PC-3 (cell line): ENCODE results near the gene EPS8L3. TPM values are rescaled to one million over a fixed set of nuclear protein-coding genes. Genes with fewer than 3 reads are reported as not detected.

Experiments
- ATAC-seq: fragments of 200-7000 bp; cut with Tn5 transposase; 2 replicates; pipeline ENCODE4 v1.9.1; 2020; ENCODE audit warnings: mild to moderate bottlenecking, moderate library complexity
- BruUV-seq: library from RNA; stranded (reverse); fragments of 400-500 nt; replicated peaks from 2 replicates; lab custom pipeline; 2021; lab: Mats Ljungman, UMichigan
- CTCF ChIA-PET: fragments of 300-600 bp; sonication (Branson Sonifier 250); formaldehyde crosslinking; loops from one replicate; lab custom pipeline; 2022; ENCODE audit warnings: antibody characterized with exemption; lab: Charles Lee
- POLR2A ChIA-PET: fragments of 300-600 bp; sonication (Branson Sonifier 250); formaldehyde crosslinking; loops from one replicate; lab custom pipeline; 2022; ENCODE audit warnings: antibody characterized with exemption; ENCODE audit not compliant: unreplicated experiment; lab: Charles Lee
- DNase-seq: peaks from one replicate; pipeline ENCODE4 v3.0.0-alpha.2; 2015
- H2AFZ ChIP-seq: fragments of 300-600 bp; sonication (generic); 2 replicates; pipeline ENCODE4 v1.6.0; 2016; ENCODE audit warnings: antibody characterized with exemption, low read length
- H3F3A ChIP-seq: fragments of 300-600 bp; sonication (generic); one replicate; pipeline ENCODE4 v1.6.0; 2017; ENCODE audit warnings: antibody characterized with exemption, low read length, control low read depth, mild to moderate bottlenecking; ENCODE audit not compliant: unreplicated experiment
- H3K27ac ChIP-seq: fragments of 300-600 bp; sonication (generic); 2 replicates; pipeline ENCODE4 v1.5.1; 2016; ENCODE audit warnings: mild to moderate bottlenecking, low read length
- H3K27me3 ChIP-seq: fragments of 300-600 bp; sonication (generic); 2 replicates; pipeline ENCODE4 v1.6.1; 2016; ENCODE audit warnings: low read length, mixed read lengths
- H3K36me3 ChIP-seq: fragments of 300-600 bp; sonication (generic); 2 replicates; pipeline ENCODE4 v1.6.1; 2016; ENCODE audit warnings: low read depth, mixed run types, low read length, mixed read lengths
- H3K4me1 ChIP-seq: fragments of 300-600 bp; sonication (generic); 2 replicates; pipeline ENCODE4 v1.5.1; 2016; ENCODE audit warnings: low read length; ENCODE audit not compliant: insufficient read depth
- H3K4me2 ChIP-seq: fragments of 300-600 bp; sonication (generic); 2 replicates; pipeline ENCODE4 v1.6.0; 2016; ENCODE audit warnings: low read length
- H3K4me3 ChIP-seq: fragments of 300-600 bp; sonication (generic); 2 replicates; pipeline ENCODE4 v1.5.1; 2016; ENCODE audit warnings: mild to moderate bottlenecking, low read length, mixed read lengths
- H3K79me2 ChIP-seq: fragments of 300-600 bp; sonication (generic); 2 replicates; pipeline ENCODE4 v1.6.1; 2017; ENCODE audit warnings: low read length, mixed read lengths
- H3K9ac ChIP-seq: fragments of 300-600 bp; sonication (generic); 2 replicates; pipeline ENCODE4 v1.6.0; 2016; ENCODE audit warnings: mild to moderate bottlenecking, low read length
- H3K9me2 ChIP-seq: fragments of 300-600 bp; sonication (generic); replicated peaks from 2 replicates; pipeline ENCODE4 v1.6.1; 2016; ENCODE audit warnings: mixed run types, low read length, mixed read lengths
- H3K9me3 ChIP-seq: fragments of 300-600 bp; sonication (generic); 2 replicates; pipeline ENCODE4 v1.6.1; 2016; ENCODE audit warnings: low read length, mixed read lengths
- H4K20me1 ChIP-seq: fragments of 300-600 bp; sonication (generic); 2 replicates; pipeline ENCODE4 v1.6.1; 2016; ENCODE audit warnings: low read length, mixed read lengths
- CTCF ChIP-seq: fragments of 300-600 bp; sonication (generic); conservative IDR thresholded peaks from 2 replicates; pipeline ENCODE4 v1.5.1; 2017; ENCODE audit warnings: antibody characterized with exemption, low read depth, mild to moderate bottlenecking, low read length
- EZH2 ChIP-seq: fragments of 300-600 bp; sonication (generic); IDR thresholded peaks from one replicate; pipeline ENCODE4 v1.6.1; 2017; ENCODE audit warnings: antibody characterized with exemption, mild to moderate bottlenecking, low read length; ENCODE audit not compliant: unreplicated experiment
- EZH2phosphoT487 ChIP-seq: fragments of 300-600 bp; sonication (generic); IDR thresholded peaks from 2 replicates; pipeline ENCODE4 v1.6.1; 2018; ENCODE audit warnings: mild to moderate bottlenecking, antibody characterized with exemption, low read length, borderline replicate concordance
- intact Hi-C: fragments of 100-400 bp; cut with micrococcal nuclease; formaldehyde crosslinking; loops from 2 replicates; pipeline ENCODE4 v1.9.0; 2023
- total RNA-seq: library from RNA; depleted of rRNA; stranded (reverse); fragments of >200 nt; gene quantifications from 2 replicates; pipeline ENCODE4 v1.2.3, GENCODE V29; 2014

The EPS8L3 gene
- total RNA-seq, 1 experiment from 2014 or later = not detected

- H3K4me1 ChIP-seq = peaks cover 48% of the 10 kb centered on the region
- H3K36me3 ChIP-seq = no peaks in the 10 kb centered on the region
- H3K9ac ChIP-seq = no peak overlapping the region; the same call in 1 of the 2 replicates
- POLR2A ChIA-PET = no interaction called here
- no TSS peak for BruUV-seq
- no peaks in the 10 kb centered on the region for H3F3A ChIP-seq
- peak overlapping the region; percentile 48 for H3K4me2 ChIP-seq
- no peak overlapping the region for H3K4me3 ChIP-seq
- TF ChIP-seq EZH2phosphoT487 (no peak), CTCF (no peak), EZH2 (no peak)
- CTCF ChIA-PET = no interaction called here
- peak overlapping the region; percentile 41 for H2AFZ ChIP-seq
- DNase-seq = peak; percentile 90
- intact Hi-C loops = loop anchor here (2.0 kb wide), 2 partner anchors 55 to 69 kb away; no protein-coding TSS in a partner anchor
- H3K9me3 ChIP-seq = no peaks in the 10 kb centered on the region
- ATAC-seq = peak; percentile 77
- H3K27me3 ChIP-seq = no peaks in the 10 kb centered on the region
- no peaks in the 10 kb centered on the region for H3K79me2 ChIP-seq
- no peaks in the 10 kb centered on the region for H4K20me1 ChIP-seq
- H3K9me2 ChIP-seq = no peaks in the 10 kb centered on the region
- peak overlapping the region; percentile 38; the same call in 1 of the 2 replicates for H3K27ac ChIP-seq
These were observed 19.7 kb upstream of the EPS8L3 start for GRCh38 chr1:109783436-109783835.

GRCh38 chr1:109782927-109783326, 19.2 kb upstream of the EPS8L3 start:
- no peak overlapping the region for H3K27ac ChIP-seq
- H3K4me1 ChIP-seq = peaks cover 48% of the 10 kb centered on the region
- DNase-seq (no peak), ATAC-seq (no peak)
- H3K9ac ChIP-seq = no peak overlapping the region
- H3K4me2 ChIP-seq = peak overlapping the region; percentile 48
- H4K20me1 ChIP-seq = no peaks in the 10 kb centered on the region
- no peaks in the 10 kb centered on the region for H3K9me3 ChIP-seq
- H3K36me3 ChIP-seq = no peaks in the 10 kb centered on the region
- no peaks in the 10 kb centered on the region for H3F3A ChIP-seq
- no peaks in the 10 kb centered on the region for H3K79me2 ChIP-seq
- TF ChIP-seq EZH2phosphoT487 = no peak
- TF ChIP-seq CTCF = no peak
- TF ChIP-seq EZH2 = no peak
- H3K27me3 ChIP-seq = no peaks in the 10 kb centered on the region
- no peaks in the 10 kb centered on the region for H3K9me2 ChIP-seq
- no TSS peak for BruUV-seq
- 0 out of 2 replicates have a peak overlapping the region, but pooled peaks have one; percentile 41 for H2AFZ ChIP-seq
- intact Hi-C loops = loop anchor here (2.0 kb wide), 2 partner anchors 56 to 70 kb away; no protein-coding TSS in a partner anchor
- ChIA-PET POLR2A (no interaction called here), CTCF (interaction anchor here (1.2 to 2.1 kb wide), 2 partner anchors 201 to 202 kb away, joined by 4 to 8 read pairs; partner anchors contain the start of gene AHCYL1)
- no peak overlapping the region for H3K4me3 ChIP-seq

- POLR2A ChIA-PET = no interaction called here
These were observed 18.8 kb upstream of the EPS8L3 start for GRCh38 chr1:109782514-109782913.

More at GRCh38 chr1:109782514-109782913, 18.8 kb upstream of the EPS8L3 start:
- Histone ChIP-seq H2AFZ (no peak overlapping the region), H4K20me1 (no peaks in the 10 kb centered on the region), H3K4me3 (no peak overlapping the region), H3K9me2 (no peaks in the 10 kb centered on the region), H3K4me1 (peaks cover 44% of the 10 kb centered on the region), H3K4me2 (no peak overlapping the region), H3K27ac (no peak overlapping the region), H3K36me3 (no peaks in the 10 kb centered on the region), H3K27me3 (no peaks in the 10 kb centered on the region), H3K9ac (no peak overlapping the region), H3K79me2 (no peaks in the 10 kb centered on the region), H3F3A (no peaks in the 10 kb centered on the region), H3K9me3 (no peaks in the 10 kb centered on the region)
- intact Hi-C loops = loop anchor here (2.0 kb wide), 2 partner anchors 56 to 70 kb away; no protein-coding TSS in a partner anchor
- no peak for DNase-seq
- BruUV-seq = no TSS peak
- no peak for ATAC-seq
- TF ChIP-seq EZH2phosphoT487 = no peak
- no peak for TF ChIP-seq CTCF
- no peak for TF ChIP-seq EZH2
- CTCF ChIA-PET = interaction anchor here (1.2 to 2.1 kb wide), 2 partner anchors 201 to 202 kb away, joined by 4 to 8 read pairs; partner anchors contain the start of gene AHCYL1
